Fibroblast of villous mesenchyme (primary cell): ENCODE measurements around the gene EXOC4. TPM values are rescaled to one million over a fixed set of nuclear protein-coding genes. Genes with fewer than 3 reads are reported as not detected.

ENCODE experiments used
- DNase-seq: peaks from one replicate; pipeline ENCODE4 v3.0.0-alpha.2; 2010; ENCODE audit warnings: low read depth
- H3K4me3 ChIP-seq: 2 replicates; pipeline ENCODE4 v1.5.1; 2011; ENCODE audit warnings: low read depth, mild to moderate bottlenecking, low read length
- total RNA-seq: library from RNA; depleted of rRNA; stranded (reverse); fragments of >200 nt; gene quantifications from 2 replicates; pipeline ENCODE4 v1.2.3, GENCODE V29; 2012
- TF ChIP-seq, protein P1 (sequence below): IDR thresholded peaks from 2 replicates; pipeline ENCODE4 v1.5.1; 2012; ENCODE audit warnings: low read depth, mild to moderate bottlenecking, low read length; ENCODE audit not compliant: insufficient read depth

The EXOC4 gene
- total RNA-seq, 1 donor = 106 TPM

DNA sequence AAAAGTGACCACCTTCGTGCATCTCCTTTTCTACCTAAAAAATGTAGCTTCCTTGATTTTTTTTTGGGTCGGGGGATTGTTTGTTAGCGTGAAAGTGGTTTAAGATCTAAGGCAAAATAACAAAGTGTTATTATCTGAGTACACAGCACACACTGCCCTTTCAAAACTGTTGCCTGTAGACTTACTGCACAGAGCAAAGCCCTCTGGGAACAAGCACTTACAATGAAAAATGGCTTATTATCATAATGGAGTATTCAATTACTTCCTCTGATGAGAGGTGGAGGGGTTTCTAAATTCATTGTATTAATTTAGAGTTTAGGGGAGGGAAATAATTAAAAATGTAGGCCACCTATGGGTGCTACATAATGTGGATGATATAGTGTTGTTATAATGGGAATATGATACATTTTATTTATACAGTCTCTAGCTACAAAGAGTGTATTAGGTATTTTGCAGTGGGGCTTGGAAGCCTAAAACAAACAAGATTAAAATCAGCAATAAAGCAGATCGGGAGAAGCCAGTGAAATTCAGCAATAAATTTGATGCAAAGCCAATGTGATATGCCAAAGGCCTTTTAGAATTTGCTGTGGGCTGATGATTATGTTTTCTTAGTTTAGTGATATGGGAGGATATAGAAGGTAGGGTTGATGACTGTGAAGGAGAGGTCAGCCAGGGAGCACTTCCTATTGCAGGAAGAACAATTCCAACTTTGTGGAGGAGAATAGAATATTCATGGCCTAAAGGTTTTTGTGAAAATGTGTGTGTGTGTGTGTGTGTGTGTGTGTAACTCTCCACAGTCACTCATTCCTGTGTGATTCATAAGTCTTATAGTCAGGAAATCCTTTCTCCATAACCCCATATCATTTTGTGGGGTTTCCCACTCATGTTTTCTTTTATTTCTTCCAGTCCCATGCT, 17.7 kb upstream of the EXOC4 start:
- TF ChIP-seq, protein P1, sequence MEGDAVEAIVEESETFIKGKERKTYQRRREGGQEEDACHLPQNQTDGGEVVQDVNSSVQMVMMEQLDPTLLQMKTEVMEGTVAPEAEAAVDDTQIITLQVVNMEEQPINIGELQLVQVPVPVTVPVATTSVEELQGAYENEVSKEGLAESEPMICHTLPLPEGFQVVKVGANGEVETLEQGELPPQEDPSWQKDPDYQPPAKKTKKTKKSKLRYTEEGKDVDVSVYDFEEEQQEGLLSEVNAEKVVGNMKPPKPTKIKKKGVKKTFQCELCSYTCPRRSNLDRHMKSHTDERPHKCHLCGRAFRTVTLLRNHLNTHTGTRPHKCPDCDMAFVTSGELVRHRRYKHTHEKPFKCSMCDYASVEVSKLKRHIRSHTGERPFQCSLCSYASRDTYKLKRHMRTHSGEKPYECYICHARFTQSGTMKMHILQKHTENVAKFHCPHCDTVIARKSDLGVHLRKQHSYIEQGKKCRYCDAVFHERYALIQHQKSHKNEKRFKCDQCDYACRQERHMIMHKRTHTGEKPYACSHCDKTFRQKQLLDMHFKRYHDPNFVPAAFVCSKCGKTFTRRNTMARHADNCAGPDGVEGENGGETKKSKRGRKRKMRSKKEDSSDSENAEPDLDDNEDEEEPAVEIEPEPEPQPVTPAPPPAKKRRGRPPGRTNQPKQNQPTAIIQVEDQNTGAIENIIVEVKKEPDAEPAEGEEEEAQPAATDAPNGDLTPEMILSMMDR = no peak
- no peak for DNase-seq
- no peak overlapping the region for H3K4me3 ChIP-seq

- DNase-seq = no peak
- H3K4me3 ChIP-seq = no peak overlapping the region
- TF ChIP-seq, protein P1 = no peak
Measured at GRCh38 chr7:133237545-133237944, 15.3 kb upstream of the EXOC4 start.

GRCh38 chr7:133240302-133240701, 12.6 kb upstream of the EXOC4 start:
- TF ChIP-seq, protein P1 = no peak
- DNase-seq = no peak
- no peak overlapping the region for H3K4me3 ChIP-seq

- no peak for DNase-seq
- TF ChIP-seq, protein P1 = no peak
- no peak overlapping the region for H3K4me3 ChIP-seq
Measured at GRCh38 chr7:133246558-133246957, 6.3 kb upstream of the EXOC4 start.

DNA sequence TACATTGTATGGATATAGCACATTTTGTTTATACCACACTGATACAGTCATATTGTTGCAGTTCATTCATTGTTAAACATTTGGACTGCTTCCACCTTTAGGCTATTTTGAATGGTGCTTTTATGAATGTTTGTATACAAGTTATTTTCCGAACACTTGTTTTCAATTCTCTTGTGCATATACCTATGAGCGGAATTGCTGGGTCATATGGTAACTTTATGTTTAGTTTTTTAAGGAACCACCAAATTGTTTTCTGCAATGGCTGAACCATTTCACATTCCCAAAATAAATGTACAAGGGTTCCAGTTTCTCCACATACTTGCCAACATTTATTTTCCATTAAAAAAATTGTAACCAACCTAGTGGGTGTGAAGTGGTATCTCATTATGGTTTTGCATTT, 4.0 kb upstream of the EXOC4 start:
- TF ChIP-seq, protein P1 = no peak
- H3K4me3 ChIP-seq = no peak overlapping the region
- DNase-seq = no peak

DNA sequence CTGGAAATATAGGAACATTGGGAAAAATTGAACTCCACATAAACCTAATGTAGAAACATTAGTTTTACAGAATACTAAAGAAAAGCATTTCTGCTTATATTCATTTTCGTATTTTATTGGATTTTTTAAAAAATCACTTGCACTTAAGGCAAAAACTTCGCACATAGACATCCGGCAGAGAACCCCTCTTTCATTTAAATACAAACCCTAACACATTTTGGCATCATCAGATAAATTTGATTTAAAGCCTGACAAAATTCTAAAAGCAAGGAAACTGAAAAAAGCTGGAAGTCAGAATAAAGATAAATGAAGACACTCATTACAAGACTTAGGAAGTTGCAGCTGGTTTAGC, 396 bp upstream of the EXOC4 start:
- no peak overlapping the region for H3K4me3 ChIP-seq
- no peak for DNase-seq
- TF ChIP-seq, protein P1 = no peak

- DNase-seq = peak; percentile 32
- H3K4me3 ChIP-seq = peak overlapping the region; percentile 88
Measured at GRCh38 chr7:133253519-133253875, 619 bp downstream of the EXOC4 start.

More at GRCh38 chr7:133253519-133253875, 619 bp downstream of the EXOC4 start:
- TF ChIP-seq, protein P1 = no peak
